Activated naive CD8-positive, alpha-beta T cell treated with anti-CD3 and anti-CD28 coated beads for 36 hours (primary cell): ENCODE data around the gene EEA1. TPM values are rescaled to one million over a fixed set of nuclear protein-coding genes. Genes with fewer than 3 reads are reported as not detected.

Source experiments
- total RNA-seq, 2 experiments: library from RNA; stranded (reverse); gene quantifications; one replicate each; pipeline ENCODE4 v1.2.3, GENCODE V29; 2021

EEA1 gene
- total RNA-seq, 2 experiments from 2014 or later = 17.5 TPM

Other genes with a start within 250 kb of the EEA1 start
- not detected for gene PLEKHG7, start 226.3 kb downstream of the EEA1 start, total RNA-seq